ENCODE measurements around the gene SLAMF6.
"Not testable (repeated sequence)": the region's sequence is repeated elsewhere in the genome, so short reads cannot be mapped to it uniquely, and the experiment has no call there.

SLAMF6 gene

GRCh38 chr1:160522622-160523345 is at the start of gene SLAMF6:
TSS of gene SLAMF6 (minus strand) at chr1:160523255. CDS start at chr1:160523192, 63 bp downstream.
- peak; percentile 28 for DNase-seq

- no peak for DNase-seq
These were observed 47.8 kb upstream of the SLAMF6 start for GRCh38 chr1:160570840-160571239.

GRCh38 chr1:160569806-160570205 is 46.8 kb upstream of the SLAMF6 start:
- DNase-seq: no peak

GRCh38 chr1:160567858-160568682 is 45.0 kb upstream of the SLAMF6 start:
- DNase-seq: peak; percentile 81

GRCh38 chr1:160567341-160567740 is 44.3 kb upstream of the SLAMF6 start:
- DNase-seq: no peak

- no peak for DNase-seq
These were observed 42.5 kb upstream of the SLAMF6 start for GRCh38 chr1:160565564-160565963.

GRCh38 chr1:160563230-160563629 is 40.2 kb upstream of the SLAMF6 start:
- DNase-seq: not testable (repeated sequence)

- not testable (repeated sequence) for DNase-seq
These were observed 39.7 kb upstream of the SLAMF6 start for GRCh38 chr1:160562745-160563144.

GRCh38 chr1:160560806-160561205 is 37.8 kb upstream of the SLAMF6 start:
- DNase-seq: no peak

- DNase-seq: no peak
These were observed 37.1 kb upstream of the SLAMF6 start for GRCh38 chr1:160560045-160560705.

- DNase-seq: not testable (repeated sequence)
These were observed 36.4 kb upstream of the SLAMF6 start for GRCh38 chr1:160559437-160559836.

- no peak for DNase-seq
These were observed 35.8 kb upstream of the SLAMF6 start for GRCh38 chr1:160558660-160559380.

GRCh38 chr1:160553778-160554177 is 30.7 kb upstream of the SLAMF6 start:
- no peak for DNase-seq

GRCh38 chr1:160552425-160552824 is 29.4 kb upstream of the SLAMF6 start:
- DNase-seq: no peak

GRCh38 chr1:160550572-160551034 is 27.5 kb upstream of the SLAMF6 start:
- peak; percentile 58 for DNase-seq

GRCh38 chr1:160549665-160550006 is 26.6 kb upstream of the SLAMF6 start:
- DNase-seq: no peak

- no peak for DNase-seq
These were observed 26.1 kb upstream of the SLAMF6 start for GRCh38 chr1:160548960-160549664.

GRCh38 chr1:160548183-160548582 is 25.1 kb upstream of the SLAMF6 start:
- no peak for DNase-seq

GRCh38 chr1:160547422-160547821 is 24.4 kb upstream of the SLAMF6 start:
- no peak for DNase-seq

- DNase-seq: no peak
These were observed 23.9 kb upstream of the SLAMF6 start for GRCh38 chr1:160546942-160547341.

GRCh38 chr1:160544647-160545046 is 21.6 kb upstream of the SLAMF6 start:
- no peak for DNase-seq

- DNase-seq: no peak
These were observed 19.4 kb upstream of the SLAMF6 start for GRCh38 chr1:160542303-160542945.
